ENCODE results near the gene SRL.
A peak's percentile ranks its signal among the peaks of the same experiment; 100 is the strongest.

DNA sequence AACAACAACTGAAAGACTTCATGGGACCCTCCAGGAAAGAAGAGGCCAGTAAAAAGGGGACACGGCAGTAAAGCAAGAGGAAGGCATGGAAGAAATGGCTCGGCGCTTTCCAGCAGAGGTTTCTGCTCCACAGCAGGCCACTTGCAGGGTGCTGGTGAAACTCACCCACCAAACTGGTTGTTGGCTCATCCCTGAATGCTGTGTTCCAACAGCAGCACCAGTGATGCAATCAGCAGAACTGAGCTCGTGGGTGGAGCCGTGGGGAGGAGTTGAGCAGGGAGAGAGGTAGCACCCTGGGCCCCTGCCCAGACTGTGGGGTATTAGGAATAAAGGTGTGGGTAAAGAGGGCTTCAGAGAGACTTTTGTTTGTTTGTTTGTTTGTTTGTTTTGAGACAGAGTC lies 62.9 kb downstream of the SRL start:
- TF ChIP-seq, protein P1, sequence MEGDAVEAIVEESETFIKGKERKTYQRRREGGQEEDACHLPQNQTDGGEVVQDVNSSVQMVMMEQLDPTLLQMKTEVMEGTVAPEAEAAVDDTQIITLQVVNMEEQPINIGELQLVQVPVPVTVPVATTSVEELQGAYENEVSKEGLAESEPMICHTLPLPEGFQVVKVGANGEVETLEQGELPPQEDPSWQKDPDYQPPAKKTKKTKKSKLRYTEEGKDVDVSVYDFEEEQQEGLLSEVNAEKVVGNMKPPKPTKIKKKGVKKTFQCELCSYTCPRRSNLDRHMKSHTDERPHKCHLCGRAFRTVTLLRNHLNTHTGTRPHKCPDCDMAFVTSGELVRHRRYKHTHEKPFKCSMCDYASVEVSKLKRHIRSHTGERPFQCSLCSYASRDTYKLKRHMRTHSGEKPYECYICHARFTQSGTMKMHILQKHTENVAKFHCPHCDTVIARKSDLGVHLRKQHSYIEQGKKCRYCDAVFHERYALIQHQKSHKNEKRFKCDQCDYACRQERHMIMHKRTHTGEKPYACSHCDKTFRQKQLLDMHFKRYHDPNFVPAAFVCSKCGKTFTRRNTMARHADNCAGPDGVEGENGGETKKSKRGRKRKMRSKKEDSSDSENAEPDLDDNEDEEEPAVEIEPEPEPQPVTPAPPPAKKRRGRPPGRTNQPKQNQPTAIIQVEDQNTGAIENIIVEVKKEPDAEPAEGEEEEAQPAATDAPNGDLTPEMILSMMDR (IDR thresholded peaks at IDR 0.05), result no peak
- TF ChIP-seq POLR2AphosphoS5 (IDR thresholded peaks at IDR 0.05) (peak; percentile 33), POLR2A (IDR thresholded peaks at IDR 0.05) (no peak)

Data from prostate gland (tissue), 2 donors.